MG63 (cell line): ENCODE measurements around the gene ERC2. TPM values are rescaled to one million over a fixed set of nuclear protein-coding genes. Genes with fewer than 3 reads are reported as not detected.

Source experiments
- DNase-seq: peaks from one replicate; pipeline ENCODE4 v3.0.0-alpha.2; 2020
- H3K27me3 ChIP-seq: fragments of 250-450 bp; sonication (Bioruptor Pico); 2 replicates; pipeline ENCODE4 v1.5.1; 2020; ENCODE audit warnings: mild to moderate bottlenecking, moderate library complexity
- H3K36me3 ChIP-seq: fragments of 250-450 bp; sonication (Bioruptor Pico); 2 replicates; pipeline ENCODE4 v1.5.1; 2020; ENCODE audit warnings: mild to moderate bottlenecking, moderate library complexity
- H3K4me3 ChIP-seq: fragments of 250-450 bp; sonication (Bioruptor Pico); 2 replicates; pipeline ENCODE4 v1.5.1; 2020; ENCODE audit warnings: mild to moderate bottlenecking, moderate library complexity
- H3K9me3 ChIP-seq: fragments of 250-450 bp; sonication (Bioruptor Pico); 2 replicates; pipeline ENCODE4 v1.5.1; 2020; ENCODE audit warnings: mild to moderate bottlenecking, moderate library complexity
- total RNA-seq: library from RNA; depleted of rRNA; stranded (reverse); fragments of >200 nt; shearing (Covaris generic); gene quantifications from 2 replicates; pipeline ENCODE4 v1.2.3, GENCODE V29; 2014; ENCODE audit warnings: low replicate concordance

The ERC2 gene
- total RNA-seq, 1 experiment from 2014 or later, result not detected

- no peaks in the 10 kb centered on the region for H3K9me3 ChIP-seq
- H3K4me3 ChIP-seq, result peak overlapping the region; percentile 61
- H3K27me3 ChIP-seq, result no peaks in the 10 kb centered on the region
- H3K36me3 ChIP-seq, result peaks cover 18% of the 10 kb centered on the region
- DNase-seq, result no peak
These were observed 986.3 kb downstream of the ERC2 start for GRCh38 chr3:55481744-55482495.

GRCh38 chr3:55480911-55481743 is 987.1 kb downstream of the ERC2 start:
- peak; percentile 87 for DNase-seq
- Histone ChIP-seq H3K4me3 (peak overlapping the region; percentile 61), H3K36me3 (peaks cover 24% of the 10 kb centered on the region), H3K27me3 (no peaks in the 10 kb centered on the region), H3K9me3 (no peaks in the 10 kb centered on the region)

GRCh38 chr3:55477306-55478303 is 990.7 kb downstream of the ERC2 start:
- Histone ChIP-seq H3K27me3 (no peaks in the 10 kb centered on the region), H3K36me3 (peaks cover 38% of the 10 kb centered on the region), H3K4me3 (peak overlapping the region; percentile 61; the same call in 1 of the 2 replicates), H3K9me3 (no peaks in the 10 kb centered on the region)
- DNase-seq, result no peak

GRCh38 chr3:55476515-55476914 is 991.8 kb downstream of the ERC2 start:
- no peaks in the 10 kb centered on the region for H3K27me3 ChIP-seq
- DNase-seq, result no peak
- H3K9me3 ChIP-seq, result no peaks in the 10 kb centered on the region
- no peak overlapping the region for H3K4me3 ChIP-seq
- peaks cover 43% of the 10 kb centered on the region for H3K36me3 ChIP-seq

GRCh38 chr3:55474213-55474632 is 994.0 kb downstream of the ERC2 start:
- no peak for DNase-seq
- no peak overlapping the region for H3K4me3 ChIP-seq
- H3K27me3 ChIP-seq, result no peaks in the 10 kb centered on the region
- H3K36me3 ChIP-seq, result peaks cover 58% of the 10 kb centered on the region
- H3K9me3 ChIP-seq, result no peaks in the 10 kb centered on the region

GRCh38 chr3:55473788-55474187 is 994.5 kb downstream of the ERC2 start:
- Histone ChIP-seq H3K4me3 (no peak overlapping the region), H3K36me3 (peaks cover 55% of the 10 kb centered on the region), H3K9me3 (no peaks in the 10 kb centered on the region), H3K27me3 (no peaks in the 10 kb centered on the region)
- DNase-seq, result no peak

- no peak overlapping the region for H3K4me3 ChIP-seq
- no peak for DNase-seq
- no peaks in the 10 kb centered on the region for H3K27me3 ChIP-seq
- no peaks in the 10 kb centered on the region for H3K9me3 ChIP-seq
- peaks cover 48% of the 10 kb centered on the region for H3K36me3 ChIP-seq
These were observed 996.6 kb downstream of the ERC2 start for GRCh38 chr3:55471522-55472280.

- DNase-seq, result no peak
- Histone ChIP-seq H3K36me3 (peaks cover 45% of the 10 kb centered on the region), H3K4me3 (no peak overlapping the region)
These were observed 997.2 kb downstream of the ERC2 start for GRCh38 chr3:55471084-55471483.

GRCh38 chr3:55469957-55470526 is 998.2 kb downstream of the ERC2 start:
- no peak for DNase-seq
- Histone ChIP-seq H3K27me3 (no peaks in the 10 kb centered on the region), H3K36me3 (peaks cover 47% of the 10 kb centered on the region), H3K4me3 (no peak overlapping the region), H3K9me3 (no peaks in the 10 kb centered on the region)

More at GRCh38 chr3:55471084-55471483, 997.2 kb downstream of the ERC2 start:
- H3K9me3 ChIP-seq, result no peaks in the 10 kb centered on the region
- no peaks in the 10 kb centered on the region for H3K27me3 ChIP-seq

- no peaks in the 10 kb centered on the region for H3K27me3 ChIP-seq
- peak; percentile 46 for DNase-seq
- no peak overlapping the region for H3K4me3 ChIP-seq
- peaks cover 44% of the 10 kb centered on the region for H3K36me3 ChIP-seq
- H3K9me3 ChIP-seq, result no peaks in the 10 kb centered on the region
These were observed 1000.0 kb downstream of the ERC2 start for GRCh38 chr3:55468251-55468650.

GRCh38 chr3:55467099-55467498 is 1001.2 kb downstream of the ERC2 start:
- no peaks in the 10 kb centered on the region for H3K27me3 ChIP-seq
- H3K9me3 ChIP-seq, result no peaks in the 10 kb centered on the region
- DNase-seq, result no peak
- peaks cover 32% of the 10 kb centered on the region for H3K36me3 ChIP-seq
- H3K4me3 ChIP-seq, result no peak overlapping the region

GRCh38 chr3:55466526-55466925 is 1001.7 kb downstream of the ERC2 start:
- H3K36me3 ChIP-seq, result peaks cover 32% of the 10 kb centered on the region
- no peaks in the 10 kb centered on the region for H3K27me3 ChIP-seq
- DNase-seq, result no peak
- H3K9me3 ChIP-seq, result no peaks in the 10 kb centered on the region
- H3K4me3 ChIP-seq, result no peak overlapping the region

- peaks cover 10% of the 10 kb centered on the region for H3K36me3 ChIP-seq
- H3K4me3 ChIP-seq, result no peak overlapping the region
- no peaks in the 10 kb centered on the region for H3K27me3 ChIP-seq
- H3K9me3 ChIP-seq, result no peaks in the 10 kb centered on the region
- DNase-seq, result peak; percentile 55
These were observed 1006.4 kb downstream of the ERC2 start for GRCh38 chr3:55461896-55462295.

GRCh38 chr3:55459838-55460237 is 1008.4 kb downstream of the ERC2 start:
- no peak overlapping the region for H3K4me3 ChIP-seq
- no peaks in the 10 kb centered on the region for H3K9me3 ChIP-seq
- no peak for DNase-seq
- no peaks in the 10 kb centered on the region for H3K27me3 ChIP-seq
- H3K36me3 ChIP-seq, result no peaks in the 10 kb centered on the region
